Activated naive CD8-positive, alpha-beta T cell treated with anti-CD3 and anti-CD28 coated beads for 36 hours (primary cell): ENCODE results near the gene BPIFB2. TPM values are rescaled to one million over a fixed set of nuclear protein-coding genes. Genes with fewer than 3 reads are reported as not detected.

Source experiments
- DNase-seq: peaks from one replicate; pipeline ENCODE4 v3.0.0; 2021
- H3K27ac Mint-ChIP-seq: one replicate; pipeline ENCODE4 v1.8.0; 2022; ENCODE audit warnings: mild to moderate bottlenecking, moderate library complexity, mixed read lengths
- H3K27me3 Mint-ChIP-seq: one replicate; pipeline ENCODE4 v1.8.0; 2022; ENCODE audit warnings: mild to moderate bottlenecking, mixed read lengths
- H3K36me3 Mint-ChIP-seq: one replicate; pipeline ENCODE4 v1.8.0; 2021; ENCODE audit warnings: mild to moderate bottlenecking, mixed read lengths
- H3K4me1 Mint-ChIP-seq: one replicate; pipeline ENCODE4 v1.8.0; 2021; ENCODE audit warnings: mixed read lengths
- H3K4me3 Mint-ChIP-seq: one replicate; pipeline ENCODE4 v1.8.0; 2022; ENCODE audit warnings: mild to moderate bottlenecking, moderate library complexity, mixed read lengths
- H3K9me3 Mint-ChIP-seq: one replicate; pipeline ENCODE4 v1.8.0; 2022; ENCODE audit warnings: mixed read lengths
- total RNA-seq, 2 experiments: library from RNA; stranded (reverse); gene quantifications; one replicate each; pipeline ENCODE4 v1.2.3, GENCODE V29; 2021

The BPIFB2 gene
- total RNA-seq, 2 experiments from 2014 or later: not detected

GRCh38 chr20:33004141-33004751 lies 3.3 kb upstream of the BPIFB2 start, which contains the start of gene SUN5:
Gene SUN5 (minus strand): TSS chr20:33004433. CDS start chr20:33004340, 93 bp downstream.
- Mint-ChIP-seq H3K9me3 (peaks cover 3% of the 10 kb centered on the region), H3K27me3 (no peaks in the 10 kb centered on the region), H3K36me3 (peaks cover 2% of the 10 kb centered on the region), H3K27ac (no peak within 1 kb of the TSS), H3K4me3 (no peak within 1 kb of the TSS), H3K4me1 (peaks cover 6% of the 10 kb centered on the region)
- DNase-seq: no peak

GRCh38 chr20:33005132-33005566 lies 2.4 kb upstream of the BPIFB2 start:
- Mint-ChIP-seq H3K4me3 (no peak overlapping the region), H3K9me3 (peaks cover 3% of the 10 kb centered on the region), H3K36me3 (peaks cover 2% of the 10 kb centered on the region), H3K4me1 (peaks cover 4% of the 10 kb centered on the region), H3K27ac (no peak overlapping the region), H3K27me3 (no peaks in the 10 kb centered on the region)
- peak; percentile 8 for DNase-seq

GRCh38 chr20:33005908-33006775 lies 1.4 kb upstream of the BPIFB2 start:
- Mint-ChIP-seq H3K27ac (no peak overlapping the region), H3K36me3 (peaks cover 2% of the 10 kb centered on the region), H3K4me1 (peaks cover 4% of the 10 kb centered on the region), H3K4me3 (no peak overlapping the region), H3K9me3 (peaks cover 3% of the 10 kb centered on the region), H3K27me3 (no peaks in the 10 kb centered on the region)
- DNase-seq: no peak

- no peak for DNase-seq
- H3K4me3 Mint-ChIP-seq: no peak overlapping the region
- H3K36me3 Mint-ChIP-seq: peaks cover 2% of the 10 kb centered on the region
- no peak overlapping the region for H3K27ac Mint-ChIP-seq
- H3K9me3 Mint-ChIP-seq: peaks cover 3% of the 10 kb centered on the region
- no peaks in the 10 kb centered on the region for H3K27me3 Mint-ChIP-seq
- peaks cover 2% of the 10 kb centered on the region for H3K4me1 Mint-ChIP-seq
Observed at GRCh38 chr20:33006776-33007375, 628 bp upstream of the BPIFB2 start.

GRCh38 chr20:33008336-33009213 lies 1.1 kb downstream of the BPIFB2 start:
- Mint-ChIP-seq H3K4me3 (no peak overlapping the region), H3K4me1 (peaks cover 2% of the 10 kb centered on the region), H3K27ac (no peak overlapping the region), H3K36me3 (peaks cover 2% of the 10 kb centered on the region), H3K27me3 (no peaks in the 10 kb centered on the region), H3K9me3 (peaks cover 3% of the 10 kb centered on the region)
- no peak for DNase-seq

GRCh38 chr20:33009214-33010132 lies 2.0 kb downstream of the BPIFB2 start:
- H3K4me1 Mint-ChIP-seq: peaks cover 2% of the 10 kb centered on the region
- H3K9me3 Mint-ChIP-seq: peaks cover 3% of the 10 kb centered on the region
- H3K36me3 Mint-ChIP-seq: peaks cover 2% of the 10 kb centered on the region
- H3K4me3 Mint-ChIP-seq: no peak overlapping the region
- H3K27me3 Mint-ChIP-seq: no peaks in the 10 kb centered on the region
- DNase-seq: no peak
- H3K27ac Mint-ChIP-seq: no peak overlapping the region

- Mint-ChIP-seq H3K9me3 (peaks cover 3% of the 10 kb centered on the region), H3K4me1 (peaks cover 2% of the 10 kb centered on the region), H3K27ac (no peak overlapping the region), H3K36me3 (peaks cover 2% of the 10 kb centered on the region), H3K27me3 (no peaks in the 10 kb centered on the region), H3K4me3 (no peak overlapping the region)
- DNase-seq: no peak
Observed at GRCh38 chr20:33010133-33010504, 2.6 kb downstream of the BPIFB2 start.

GRCh38 chr20:33010674-33011449 lies 3.4 kb downstream of the BPIFB2 start:
- no peaks in the 10 kb centered on the region for H3K36me3 Mint-ChIP-seq
- no peak overlapping the region for H3K4me3 Mint-ChIP-seq
- H3K27me3 Mint-ChIP-seq: no peaks in the 10 kb centered on the region
- no peaks in the 10 kb centered on the region for H3K9me3 Mint-ChIP-seq
- no peak for DNase-seq
- no peak overlapping the region for H3K27ac Mint-ChIP-seq
- peaks cover 2% of the 10 kb centered on the region for H3K4me1 Mint-ChIP-seq

GRCh38 chr20:33012327-33013189 lies 5.1 kb downstream of the BPIFB2 start:
- Mint-ChIP-seq H3K9me3 (no peaks in the 10 kb centered on the region), H3K36me3 (no peaks in the 10 kb centered on the region), H3K27me3 (no peaks in the 10 kb centered on the region), H3K27ac (no peak overlapping the region), H3K4me1 (peaks cover 6% of the 10 kb centered on the region), H3K4me3 (no peak overlapping the region)
- DNase-seq: no peak

- Mint-ChIP-seq H3K9me3 (no peaks in the 10 kb centered on the region), H3K27ac (no peak overlapping the region), H3K27me3 (no peaks in the 10 kb centered on the region), H3K4me1 (peaks cover 6% of the 10 kb centered on the region), H3K4me3 (no peak overlapping the region), H3K36me3 (no peaks in the 10 kb centered on the region)
- no peak for DNase-seq
Observed at GRCh38 chr20:33013701-33014326, 6.3 kb downstream of the BPIFB2 start.

GRCh38 chr20:33014336-33015113 lies 7.0 kb downstream of the BPIFB2 start:
- Mint-ChIP-seq H3K27me3 (no peaks in the 10 kb centered on the region), H3K4me1 (peaks cover 6% of the 10 kb centered on the region), H3K4me3 (no peak overlapping the region), H3K9me3 (no peaks in the 10 kb centered on the region), H3K36me3 (no peaks in the 10 kb centered on the region), H3K27ac (no peak overlapping the region)
- DNase-seq: no peak

GRCh38 chr20:33015114-33015484 lies 7.6 kb downstream of the BPIFB2 start:
- no peaks in the 10 kb centered on the region for H3K27me3 Mint-ChIP-seq
- no peak for DNase-seq
- no peaks in the 10 kb centered on the region for H3K9me3 Mint-ChIP-seq
- peaks cover 6% of the 10 kb centered on the region for H3K4me1 Mint-ChIP-seq
- H3K36me3 Mint-ChIP-seq: no peaks in the 10 kb centered on the region
- no peak overlapping the region for H3K4me3 Mint-ChIP-seq
- no peak overlapping the region for H3K27ac Mint-ChIP-seq
